ENCODE results near the gene CLIC4.
"Not testable (repeated sequence)": the region's sequence is repeated elsewhere in the genome, so short reads cannot be mapped to it uniquely, and the experiment has no call there.

Gene CLIC4

DNA sequence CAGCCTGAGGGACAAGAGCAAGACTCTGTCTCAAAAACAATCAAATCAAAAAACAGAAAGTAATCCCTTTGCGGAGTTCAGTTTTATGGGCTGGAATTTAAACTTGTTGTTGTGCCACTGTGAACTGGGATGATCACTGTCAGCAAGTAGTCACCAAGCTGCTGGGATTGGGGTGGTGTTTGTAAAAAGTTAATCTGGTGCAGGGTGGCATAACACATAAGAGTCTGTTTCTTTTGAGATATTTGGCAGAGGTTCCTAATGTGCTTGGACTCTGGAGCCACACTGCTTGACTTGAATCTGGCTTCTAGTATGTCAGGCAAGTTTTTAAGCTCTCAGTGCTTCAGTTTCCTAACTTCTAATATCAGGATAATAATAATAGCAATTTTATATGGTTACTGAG is 6.6 kb downstream of the CLIC4 start:
- H3K36me3 ChIP-seq (ENCODE audit: control insufficient read depth, insufficient read depth, low read length): peaks cover 7% of the 10 kb centered on the region; the same call in 1 of the 2 replicates
- H3K4me1 ChIP-seq (ENCODE audit: control insufficient read depth, insufficient read depth, low read length): 0 out of 2 replicates have a peak, but pooled peaks cover 5% of the 10 kb centered on the region
- no peak overlapping the region for H3K4me3 ChIP-seq (ENCODE audit: low read depth, low read length)
- H3K9ac ChIP-seq (ENCODE audit: low read depth, low read length): no peak overlapping the region
- no peaks in the 10 kb centered on the region for H3K9me3 ChIP-seq (ENCODE audit: control insufficient read depth, insufficient read depth, low read length)
- no peaks in the 10 kb centered on the region for H3K27me3 ChIP-seq (ENCODE audit: control insufficient read depth, insufficient read depth, low read length)
- H3K27ac ChIP-seq (ENCODE audit: low read depth, low read length): no peak overlapping the region

GRCh38 chr1:24752305-24752704 is 7.1 kb downstream of the CLIC4 start:
- Histone ChIP-seq H3K4me3 (ENCODE audit: low read depth, low read length) (no peak overlapping the region; the same call in 1 of the 2 replicates), H3K27me3 (ENCODE audit: control insufficient read depth, insufficient read depth, low read length) (no peaks in the 10 kb centered on the region), H3K4me1 (ENCODE audit: control insufficient read depth, insufficient read depth, low read length) (0 out of 2 replicates have a peak, but pooled peaks cover 5% of the 10 kb centered on the region), H3K9ac (ENCODE audit: low read depth, low read length) (no peak overlapping the region), H3K27ac (ENCODE audit: low read depth, low read length) (no peak overlapping the region), H3K36me3 (ENCODE audit: control insufficient read depth, insufficient read depth, low read length) (peaks cover 7% of the 10 kb centered on the region; the same call in 1 of the 2 replicates), H3K9me3 (ENCODE audit: control insufficient read depth, insufficient read depth, low read length) (no peaks in the 10 kb centered on the region)

GRCh38 chr1:24754229-24754628 is 9.0 kb downstream of the CLIC4 start:
- Histone ChIP-seq H3K4me3 (ENCODE audit: low read depth, low read length) (no peak overlapping the region), H3K36me3 (ENCODE audit: control insufficient read depth, insufficient read depth, low read length) (peaks cover 7% of the 10 kb centered on the region; the same call in 1 of the 2 replicates), H3K27ac (ENCODE audit: low read depth, low read length) (no peak overlapping the region), H3K4me1 (ENCODE audit: control insufficient read depth, insufficient read depth, low read length) (peaks cover 7% of the 10 kb centered on the region), H3K9ac (ENCODE audit: low read depth, low read length) (no peak overlapping the region), H3K9me3 (ENCODE audit: control insufficient read depth, insufficient read depth, low read length) (no peaks in the 10 kb centered on the region), H3K27me3 (ENCODE audit: control insufficient read depth, insufficient read depth, low read length) (no peaks in the 10 kb centered on the region)

DNA sequence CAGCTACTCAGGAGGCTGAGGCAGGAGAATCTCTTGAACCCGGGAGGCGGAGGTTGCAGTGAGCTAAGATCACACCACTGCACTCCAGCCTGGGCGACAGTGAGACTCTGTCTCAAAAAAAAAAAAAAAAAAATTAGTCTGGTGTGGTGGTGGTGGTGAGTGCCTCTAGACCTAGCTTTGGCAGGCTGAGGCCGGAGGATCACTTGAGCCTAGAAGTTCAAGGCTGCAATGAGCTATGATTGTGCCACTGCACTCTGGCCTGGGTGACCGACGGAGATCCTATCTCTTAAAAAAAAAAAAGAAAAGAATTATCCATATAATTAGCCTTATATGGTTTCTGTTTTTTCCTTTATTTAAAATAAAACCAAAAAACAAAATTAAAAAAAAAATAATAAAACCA is 10.1 kb downstream of the CLIC4 start:
- Histone ChIP-seq H3K36me3 (ENCODE audit: control insufficient read depth, insufficient read depth, low read length) (peaks cover 11% of the 10 kb centered on the region; the same call in 1 of the 2 replicates), H3K4me1 (ENCODE audit: control insufficient read depth, insufficient read depth, low read length) (peaks cover 14% of the 10 kb centered on the region)
- not testable (repeated sequence) for H3K4me3 ChIP-seq (ENCODE audit: low read depth, low read length); H3K9ac ChIP-seq (ENCODE audit: low read depth, low read length); H3K9me3 ChIP-seq (ENCODE audit: control insufficient read depth, insufficient read depth, low read length); H3K27ac ChIP-seq (ENCODE audit: low read depth, low read length); H3K27me3 ChIP-seq (ENCODE audit: control insufficient read depth, insufficient read depth, low read length)

GRCh38 chr1:24756395-24756794 is 11.1 kb downstream of the CLIC4 start:
- no peak overlapping the region for H3K9ac ChIP-seq (ENCODE audit: low read depth, low read length)
- H3K4me1 ChIP-seq (ENCODE audit: control insufficient read depth, insufficient read depth, low read length): peaks cover 22% of the 10 kb centered on the region
- H3K27me3 ChIP-seq (ENCODE audit: control insufficient read depth, insufficient read depth, low read length): no peaks in the 10 kb centered on the region
- peaks cover 4% of the 10 kb centered on the region; the same call in 1 of the 2 replicates for H3K36me3 ChIP-seq (ENCODE audit: control insufficient read depth, insufficient read depth, low read length)
- H3K4me3 ChIP-seq (ENCODE audit: low read depth, low read length): no peak overlapping the region
- no peak overlapping the region for H3K27ac ChIP-seq (ENCODE audit: low read depth, low read length)
- H3K9me3 ChIP-seq (ENCODE audit: control insufficient read depth, insufficient read depth, low read length): no peaks in the 10 kb centered on the region

GRCh38 chr1:24759492-24759891 is 14.2 kb downstream of the CLIC4 start:
- Histone ChIP-seq H3K4me3 (ENCODE audit: low read depth, low read length) (no peak overlapping the region), H3K4me1 (ENCODE audit: control insufficient read depth, insufficient read depth, low read length) (peaks cover 17% of the 10 kb centered on the region), H3K27ac (ENCODE audit: low read depth, low read length) (no peak overlapping the region), H3K27me3 (ENCODE audit: control insufficient read depth, insufficient read depth, low read length) (no peaks in the 10 kb centered on the region), H3K9ac (ENCODE audit: low read depth, low read length) (no peak overlapping the region), H3K9me3 (ENCODE audit: control insufficient read depth, insufficient read depth, low read length) (no peaks in the 10 kb centered on the region), H3K36me3 (ENCODE audit: control insufficient read depth, insufficient read depth, low read length) (peaks cover 4% of the 10 kb centered on the region; the same call in 1 of the 2 replicates)

DNA sequence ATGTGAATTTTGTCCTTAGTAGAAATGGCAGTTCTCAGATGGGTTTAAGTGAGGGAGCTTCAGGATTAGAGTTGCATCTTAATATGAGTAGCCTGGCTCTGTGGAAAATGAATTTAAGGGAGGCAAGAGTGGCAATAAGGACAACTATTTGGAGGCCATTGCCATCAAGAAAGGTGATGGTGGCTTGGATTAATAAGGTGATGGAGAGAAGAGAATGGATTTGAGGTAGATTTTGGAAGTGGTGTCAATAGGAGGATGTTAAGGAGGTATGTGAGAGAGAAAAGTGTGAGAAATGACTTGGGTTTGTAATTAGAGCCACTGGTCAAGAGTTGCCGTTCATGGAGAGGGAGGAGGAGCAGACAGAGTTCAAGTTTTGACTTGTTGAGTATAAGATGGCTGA is 16.3 kb downstream of the CLIC4 start:
- Histone ChIP-seq H3K27me3 (ENCODE audit: control insufficient read depth, insufficient read depth, low read length) (no peaks in the 10 kb centered on the region), H3K9ac (ENCODE audit: low read depth, low read length) (no peak overlapping the region), H3K4me1 (ENCODE audit: control insufficient read depth, insufficient read depth, low read length) (peaks cover 26% of the 10 kb centered on the region), H3K36me3 (ENCODE audit: control insufficient read depth, insufficient read depth, low read length) (peaks cover 9% of the 10 kb centered on the region), H3K4me3 (ENCODE audit: low read depth, low read length) (no peak overlapping the region), H3K27ac (ENCODE audit: low read depth, low read length) (no peak overlapping the region), H3K9me3 (ENCODE audit: control insufficient read depth, insufficient read depth, low read length) (no peaks in the 10 kb centered on the region)

- Histone ChIP-seq H3K9ac (ENCODE audit: low read depth, low read length) (no peak overlapping the region), H3K27ac (ENCODE audit: low read depth, low read length) (no peak overlapping the region), H3K36me3 (ENCODE audit: control insufficient read depth, insufficient read depth, low read length) (peaks cover 12% of the 10 kb centered on the region), H3K4me1 (ENCODE audit: control insufficient read depth, insufficient read depth, low read length) (peaks cover 26% of the 10 kb centered on the region), H3K9me3 (ENCODE audit: control insufficient read depth, insufficient read depth, low read length) (no peaks in the 10 kb centered on the region), H3K27me3 (ENCODE audit: control insufficient read depth, insufficient read depth, low read length) (no peaks in the 10 kb centered on the region), H3K4me3 (ENCODE audit: low read depth, low read length) (no peak overlapping the region)
Measured at GRCh38 chr1:24762133-24762676, 17.0 kb downstream of the CLIC4 start.

- peaks cover 26% of the 10 kb centered on the region for H3K4me1 ChIP-seq (ENCODE audit: control insufficient read depth, insufficient read depth, low read length)
Measured at GRCh38 chr1:24763671-24764070, 18.4 kb downstream of the CLIC4 start.

DNA sequence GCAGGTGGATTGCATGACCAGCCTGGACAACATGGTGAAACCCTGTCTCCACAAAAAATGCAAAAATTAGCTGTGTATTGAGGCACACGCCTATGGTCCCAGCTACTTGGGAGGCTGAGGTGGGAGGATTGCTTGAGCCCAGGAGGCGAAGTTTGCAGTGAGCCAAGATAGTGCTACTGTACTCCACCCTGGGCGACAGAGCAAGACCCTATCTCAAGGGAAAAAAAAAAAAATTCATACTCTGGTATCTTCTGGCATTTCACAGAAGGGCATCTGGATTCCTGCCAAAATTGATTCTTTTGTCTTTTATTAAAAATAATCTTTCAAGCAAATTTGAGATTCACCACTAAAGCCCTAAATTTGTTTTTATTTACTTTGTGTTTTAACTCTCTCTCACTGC is 19.2 kb downstream of the CLIC4 start:
- Histone ChIP-seq H3K9me3 (ENCODE audit: control insufficient read depth, insufficient read depth, low read length) (no peaks in the 10 kb centered on the region), H3K4me3 (ENCODE audit: low read depth, low read length) (no peak overlapping the region), H3K36me3 (ENCODE audit: control insufficient read depth, insufficient read depth, low read length) (peaks cover 12% of the 10 kb centered on the region), H3K4me1 (ENCODE audit: control insufficient read depth, insufficient read depth, low read length) (peaks cover 22% of the 10 kb centered on the region), H3K27ac (ENCODE audit: low read depth, low read length) (no peak overlapping the region), H3K9ac (ENCODE audit: low read depth, low read length) (no peak overlapping the region), H3K27me3 (ENCODE audit: control insufficient read depth, insufficient read depth, low read length) (no peaks in the 10 kb centered on the region)

More at GRCh38 chr1:24763671-24764070, 18.4 kb downstream of the CLIC4 start:
- no peak overlapping the region for H3K27ac ChIP-seq (ENCODE audit: low read depth, low read length)
- H3K4me3 ChIP-seq (ENCODE audit: low read depth, low read length): no peak overlapping the region
- H3K36me3 ChIP-seq (ENCODE audit: control insufficient read depth, insufficient read depth, low read length): peaks cover 12% of the 10 kb centered on the region
- H3K9ac ChIP-seq (ENCODE audit: low read depth, low read length): no peak overlapping the region
- H3K9me3 ChIP-seq (ENCODE audit: control insufficient read depth, insufficient read depth, low read length): no peaks in the 10 kb centered on the region
- no peaks in the 10 kb centered on the region for H3K27me3 ChIP-seq (ENCODE audit: control insufficient read depth, insufficient read depth, low read length)

DNA sequence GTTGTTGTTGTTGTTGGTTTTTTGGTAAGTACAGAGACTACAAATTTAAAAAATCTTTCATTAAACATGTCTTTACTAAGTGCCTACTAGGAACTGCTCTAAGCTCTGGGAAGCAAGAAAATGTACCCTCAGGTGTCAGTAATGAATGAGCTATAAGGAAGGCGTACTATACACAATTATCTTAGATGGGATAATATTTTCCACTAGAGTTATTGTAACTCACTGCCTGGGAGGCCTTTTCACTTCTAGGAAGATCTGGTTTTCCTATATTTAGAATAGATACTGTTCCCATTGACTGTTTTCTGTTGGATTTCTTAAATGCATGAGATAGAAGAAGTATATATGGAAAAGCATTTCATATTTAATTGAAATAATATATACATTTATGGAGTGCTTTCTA is 19.6 kb downstream of the CLIC4 start:
- H3K4me3 ChIP-seq (ENCODE audit: low read depth, low read length): no peak overlapping the region
- no peaks in the 10 kb centered on the region for H3K9me3 ChIP-seq (ENCODE audit: control insufficient read depth, insufficient read depth, low read length)
- peaks cover 8% of the 10 kb centered on the region for H3K36me3 ChIP-seq (ENCODE audit: control insufficient read depth, insufficient read depth, low read length)
- H3K4me1 ChIP-seq (ENCODE audit: control insufficient read depth, insufficient read depth, low read length): peaks cover 18% of the 10 kb centered on the region
- H3K27me3 ChIP-seq (ENCODE audit: control insufficient read depth, insufficient read depth, low read length): no peaks in the 10 kb centered on the region
- no peak overlapping the region for H3K27ac ChIP-seq (ENCODE audit: low read depth, low read length)
- no peak overlapping the region for H3K9ac ChIP-seq (ENCODE audit: low read depth, low read length)

All from HUES48 (cell line).